Brain pericyte (primary cell): ENCODE measurements around the gene TMEM17.
"Not testable (repeated sequence)": the region's sequence is repeated elsewhere in the genome, so short reads cannot be mapped to it uniquely, and the experiment has no call there.

Experiments used
- DNase-seq: peaks from one replicate; pipeline ENCODE4 v3.0.0-alpha.2; 2012; ENCODE audit warnings: low read depth, low spot score

Gene TMEM17, protein sequence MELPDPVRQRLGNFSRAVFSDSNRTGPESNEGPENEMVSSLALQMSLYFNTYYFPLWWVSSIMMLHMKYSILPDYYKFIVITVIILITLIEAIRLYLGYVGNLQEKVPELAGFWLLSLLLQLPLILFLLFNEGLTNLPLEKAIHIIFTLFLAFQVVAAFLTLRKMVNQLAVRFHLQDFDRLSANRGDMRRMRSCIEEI

DNA sequence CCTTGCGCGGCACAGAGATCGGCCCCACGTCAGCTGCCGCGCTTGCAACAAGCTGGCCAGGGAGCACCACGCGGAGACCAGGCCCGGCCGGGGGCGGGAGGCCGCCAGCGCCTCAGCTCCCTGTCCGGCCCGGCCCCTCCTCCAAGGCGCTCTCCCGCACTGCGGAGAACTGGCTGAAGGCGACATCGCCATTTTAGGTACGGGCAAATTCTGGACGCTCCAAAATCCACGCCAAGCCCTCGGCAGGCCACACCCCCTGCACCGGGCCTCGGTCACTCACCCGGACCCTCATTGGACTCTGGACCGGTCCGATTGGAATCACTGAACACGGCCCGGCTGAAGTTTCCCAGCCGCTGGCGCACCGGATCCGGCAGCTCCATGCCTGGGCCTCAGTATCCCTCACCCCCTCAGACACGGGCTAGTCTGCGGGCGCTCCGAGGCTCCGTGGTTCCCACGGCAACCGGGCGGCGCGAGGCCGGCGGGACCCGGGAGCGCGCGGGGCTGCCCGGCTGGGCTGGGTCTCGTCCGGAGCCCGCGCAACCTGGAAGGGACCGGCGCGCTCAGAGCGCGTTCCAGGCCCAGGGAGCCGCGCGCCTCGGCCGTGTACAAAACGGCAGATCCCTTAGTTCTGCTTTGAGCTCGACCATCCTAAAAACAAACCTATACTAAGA, at the start of gene TMEM17:
Gene TMEM17 (minus strand): TSS at position 446 of the 671 bp plus-strand sequence. CDS start 66 bp downstream, at position 380.
- peak; percentile 63 for DNase-seq

- no peak for DNase-seq
Observed at GRCh38 chr2:62554440-62554839, 48.4 kb upstream of the TMEM17 start.

- DNase-seq, result no peak
Observed at GRCh38 chr2:62550461-62550860, 44.5 kb upstream of the TMEM17 start.

GRCh38 chr2:62547854-62548253, 41.9 kb upstream of the TMEM17 start:
- no peak for DNase-seq

DNA sequence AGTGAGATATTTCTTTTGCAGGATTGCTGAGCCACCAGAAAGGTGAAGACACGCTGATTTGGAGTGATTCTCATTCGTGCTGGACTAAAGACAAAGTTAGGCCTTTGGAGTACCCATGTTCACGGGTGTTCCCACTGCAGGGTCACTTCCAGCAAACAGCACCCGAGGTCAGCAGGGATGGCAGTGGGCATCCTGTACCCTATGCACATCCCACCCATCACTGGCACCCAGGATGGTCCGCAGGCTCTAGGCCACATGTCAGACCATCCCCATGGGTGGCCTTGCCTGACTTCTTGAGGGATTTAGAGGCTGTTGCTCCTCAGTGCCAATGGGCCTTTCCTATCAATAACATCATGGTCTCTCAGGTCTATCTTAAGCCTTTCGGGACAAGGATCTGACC, 39.3 kb upstream of the TMEM17 start:
- DNase-seq, result no peak

GRCh38 chr2:62540408-62541168, 34.6 kb upstream of the TMEM17 start:
- no peak for DNase-seq

GRCh38 chr2:62539606-62540407, 33.8 kb upstream of the TMEM17 start:
- DNase-seq, result no peak

GRCh38 chr2:62538756-62539155, 32.8 kb upstream of the TMEM17 start:
- no peak for DNase-seq

GRCh38 chr2:62537814-62538213, 31.8 kb upstream of the TMEM17 start:
- DNase-seq, result no peak

DNA sequence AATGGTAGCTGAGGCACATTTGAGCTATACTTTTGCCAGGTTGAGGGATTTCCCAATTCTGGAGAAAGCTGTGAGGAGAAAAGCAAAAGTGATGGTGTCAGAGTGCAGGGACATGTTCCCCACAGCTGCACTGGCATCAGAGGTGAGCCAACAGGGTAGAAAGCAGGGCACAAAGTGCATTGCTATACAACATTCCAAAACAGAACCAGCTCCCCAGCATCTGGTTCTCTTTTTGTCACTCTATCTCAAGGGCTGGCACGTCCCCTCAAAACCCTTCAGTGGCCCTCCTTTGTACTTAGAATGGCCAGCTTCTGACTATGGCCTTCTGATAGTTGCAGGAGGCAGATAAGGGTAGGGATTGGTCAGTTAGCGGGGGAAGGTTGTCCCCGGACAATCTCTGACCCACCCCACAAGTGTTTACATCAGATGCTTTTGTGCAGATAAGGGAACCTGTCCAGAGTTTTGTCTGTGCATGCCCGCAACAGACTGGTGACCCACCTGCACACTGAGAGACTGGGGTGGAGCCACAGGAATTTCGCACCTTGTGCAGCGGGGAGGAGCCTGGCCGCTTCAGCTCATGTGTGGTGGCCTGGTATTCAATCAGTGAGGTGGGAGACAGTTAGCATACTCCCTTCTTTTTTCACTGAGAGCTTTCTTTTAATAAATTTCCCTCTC, 31.0 kb upstream of the TMEM17 start:
- no peak for DNase-seq

- not testable (repeated sequence) for DNase-seq
Observed at GRCh38 chr2:62535521-62535920, 29.5 kb upstream of the TMEM17 start.

DNA sequence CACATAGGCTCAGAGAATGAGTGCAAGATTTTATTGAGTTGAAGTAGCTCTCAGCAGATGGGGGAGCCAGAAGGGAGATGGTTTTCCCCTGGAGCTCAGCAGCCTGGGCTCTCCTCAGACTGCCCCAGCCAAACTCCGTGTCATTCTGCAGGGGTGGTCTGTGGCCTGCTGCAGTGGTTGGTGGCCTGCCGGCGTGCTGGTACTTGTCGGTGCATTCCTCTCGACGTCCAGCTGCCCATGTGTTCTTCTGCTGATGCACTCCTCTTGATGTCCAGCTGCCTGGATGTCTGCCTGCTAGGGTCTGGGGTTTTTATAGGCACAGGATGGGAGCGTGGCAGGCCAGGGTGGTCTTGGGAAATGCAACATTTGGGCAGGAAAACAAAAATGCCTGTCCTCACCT, 25.6 kb upstream of the TMEM17 start:
- DNase-seq, result no peak

DNA sequence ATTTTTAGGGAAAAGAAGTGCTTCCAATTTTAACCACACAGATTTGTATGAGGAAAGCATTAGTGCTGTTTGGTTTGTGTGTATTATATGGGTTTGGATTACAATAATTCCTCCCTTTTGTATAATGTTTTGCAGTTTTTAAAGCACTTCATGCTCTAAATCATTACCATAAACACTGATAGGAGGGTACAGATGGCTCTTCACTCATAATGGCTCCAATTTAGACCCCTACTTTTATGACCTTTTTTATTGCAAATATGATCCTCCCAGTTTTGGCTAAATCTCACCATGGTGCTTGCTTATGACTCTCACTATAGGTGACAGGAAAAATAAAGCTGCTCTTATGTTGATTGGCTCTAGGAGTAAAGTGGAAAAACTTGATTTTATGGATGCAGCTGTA, 23.8 kb upstream of the TMEM17 start:
- DNase-seq, result no peak

- no peak for DNase-seq
Observed at GRCh38 chr2:62527478-62528210, 21.6 kb upstream of the TMEM17 start.

GRCh38 chr2:62526531-62527381, 20.8 kb upstream of the TMEM17 start:
- DNase-seq, result no peak

- no peak for DNase-seq
Observed at GRCh38 chr2:62525549-62526269, 19.7 kb upstream of the TMEM17 start.

- no peak for DNase-seq
Observed at GRCh38 chr2:62524293-62524941, 18.4 kb upstream of the TMEM17 start.

- not testable (repeated sequence) for DNase-seq
Observed at GRCh38 chr2:62521061-62521460, 15.1 kb upstream of the TMEM17 start.

GRCh38 chr2:62512384-62512783, 6.4 kb upstream of the TMEM17 start:
- DNase-seq, result no peak
